Activated CD4-positive, alpha-beta T cell treated with anti-CD3 and anti-CD28 coated beads, Interleukin-2, Interleukin-6, amounts not matched to agents 100 ng/mL and 50 ng/mL, durations not matched to agents 16 hours and 8 hours (primary cell): ENCODE measurements around the gene WDFY1.

Experiments used
- DNase-seq: peaks from one replicate; pipeline ENCODE4 v3.0.0-alpha.2; 2020

The WDFY1 gene

DNA sequence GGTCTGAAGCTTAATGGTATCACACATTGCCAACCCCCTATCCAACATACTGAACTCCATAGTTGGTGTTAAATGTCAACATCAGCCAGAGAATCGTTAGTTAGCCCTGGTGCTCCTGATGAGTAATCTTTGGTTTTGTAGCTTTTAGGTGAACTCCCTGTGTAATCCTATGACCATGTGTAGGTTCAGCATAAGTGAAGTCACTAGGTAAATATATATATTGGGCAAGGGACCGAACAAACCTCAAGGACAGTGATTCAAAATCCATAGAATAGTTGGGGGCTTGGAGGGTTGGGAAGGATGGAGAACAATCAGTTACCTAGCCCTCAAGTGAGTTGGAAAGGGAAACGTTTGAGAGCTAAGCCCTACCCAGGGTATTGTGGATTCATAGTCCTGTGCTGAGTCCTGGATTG is 91.7 kb downstream of the WDFY1 start:
- no peak for DNase-seq

GRCh38 chr2:223852281-223852795 is 92.8 kb downstream of the WDFY1 start:
- DNase-seq = no peak

DNA sequence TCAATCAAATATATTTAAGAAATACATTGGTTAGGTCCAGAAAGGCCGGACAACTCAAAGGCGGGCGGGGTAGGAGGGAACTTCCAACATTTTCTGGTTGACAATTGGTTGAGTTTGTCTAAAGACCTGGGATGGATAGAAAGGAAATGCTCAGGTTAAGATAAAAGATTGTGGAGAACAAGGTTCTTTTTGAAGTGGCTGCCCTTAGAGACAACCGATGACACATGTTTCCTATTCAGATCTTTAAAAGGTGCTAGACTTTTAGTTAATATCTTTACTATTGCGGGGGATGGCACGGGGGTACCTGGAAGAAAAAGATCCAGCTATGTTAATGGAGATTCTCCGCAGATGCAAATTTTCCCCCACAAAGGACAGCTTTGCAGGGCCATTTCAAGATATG is 97.7 kb downstream of the WDFY1 start:
- DNase-seq = no peak

DNA sequence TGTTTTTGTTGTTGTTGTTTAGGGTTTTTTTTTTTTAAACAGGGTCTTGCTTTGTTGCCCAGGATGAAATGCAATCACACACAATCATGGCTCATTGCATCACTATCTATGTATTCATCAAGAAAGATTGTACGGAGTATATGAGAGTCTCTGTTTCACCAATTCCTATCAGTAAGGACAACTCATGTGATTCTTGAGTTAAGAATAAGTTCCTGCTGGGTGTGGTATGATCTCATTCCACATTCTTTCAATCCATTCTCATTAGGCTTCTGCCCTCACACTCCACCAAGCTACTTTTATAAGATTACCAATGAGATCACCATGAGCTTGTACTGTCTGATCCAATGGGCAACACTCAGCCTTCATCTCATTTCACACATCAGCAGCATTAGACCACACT is 98.6 kb downstream of the WDFY1 start:
- DNase-seq = no peak

DNA sequence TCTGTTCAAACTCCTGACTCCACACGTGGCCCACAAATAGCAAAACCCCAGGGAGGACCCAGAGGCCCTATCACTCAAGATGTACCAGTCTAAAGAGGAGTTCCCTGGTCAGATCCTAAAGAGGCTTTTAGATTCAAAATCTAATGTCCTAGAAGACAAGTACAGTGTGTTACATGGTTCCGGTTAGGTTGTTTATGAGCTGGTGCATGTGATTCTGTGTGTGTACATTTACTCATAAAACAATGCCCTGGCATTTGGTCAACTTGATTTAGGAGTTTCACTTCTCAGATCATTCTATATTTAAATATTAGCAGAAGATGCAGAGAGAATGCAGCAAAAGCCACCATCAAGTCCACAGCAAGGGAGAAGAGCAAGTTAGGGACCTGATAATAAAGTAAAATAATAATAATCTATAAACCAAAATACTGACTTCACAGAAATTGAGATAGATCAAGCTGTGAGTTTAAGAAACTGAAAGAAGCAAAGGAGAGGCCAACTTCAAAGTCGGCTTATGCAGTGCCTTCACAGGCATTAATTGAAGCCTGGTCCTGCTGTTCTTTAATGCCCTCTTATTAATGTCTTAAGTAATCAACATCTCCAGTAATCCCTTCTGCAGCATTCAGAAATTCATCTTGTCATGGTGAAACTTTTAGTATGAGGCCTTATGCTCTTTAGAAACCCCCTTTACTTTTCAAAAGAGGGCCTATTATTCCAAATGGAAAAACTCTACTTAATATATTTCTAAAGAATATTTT is 103.5 kb downstream of the WDFY1 start:
- DNase-seq = no peak

DNA sequence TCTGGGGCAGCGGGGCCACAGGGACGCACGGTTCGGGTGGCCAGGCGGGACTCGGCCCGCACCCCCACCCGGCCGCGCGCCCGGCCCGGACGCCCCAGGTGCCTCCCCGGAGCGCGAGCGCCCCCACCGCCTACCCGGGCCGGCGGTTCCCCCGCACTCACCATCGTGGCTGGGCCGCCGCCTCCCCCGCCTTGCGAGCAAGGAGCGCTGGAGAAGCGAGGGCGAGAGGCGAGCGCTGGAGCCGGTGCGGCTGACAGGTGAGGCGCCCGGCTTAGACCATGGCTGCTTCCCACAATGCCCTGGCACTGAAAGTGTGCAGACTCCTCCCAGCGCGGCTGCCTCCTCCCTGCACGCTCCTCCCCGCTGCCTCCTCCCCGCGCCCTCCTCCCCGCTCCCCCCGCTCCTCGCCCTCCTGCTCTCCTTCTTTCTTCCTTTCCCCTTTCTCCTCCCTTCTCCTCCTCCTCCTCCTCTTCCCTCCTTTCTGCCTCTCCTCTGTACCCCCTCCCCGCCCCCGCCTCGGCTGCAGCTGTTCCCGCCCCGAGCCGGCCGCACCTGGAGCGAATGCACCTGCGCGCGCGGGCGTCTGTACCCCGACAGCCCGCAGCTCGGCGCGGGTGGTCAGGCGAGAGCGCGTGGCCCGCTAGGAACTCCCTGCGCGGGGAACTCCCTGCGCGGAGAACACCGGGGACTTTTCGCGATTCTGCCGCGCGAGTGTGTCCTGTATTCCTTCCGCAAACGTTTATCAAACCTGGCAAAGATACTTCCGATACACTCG is 107.7 kb downstream of the WDFY1 start, which contains the start of gene AP1S3:
AP1S3 (minus strand) TSS at position 296 of the 775 bp plus-strand sequence; CDS start at position 164, 132 bp downstream.
- peak; percentile 81 for DNase-seq

- DNase-seq = no peak
Measured at GRCh38 chr2:223835701-223836532, 109.2 kb downstream of the WDFY1 start.

GRCh38 chr2:223834431-223834830 is 110.7 kb downstream of the WDFY1 start:
- no peak for DNase-seq

GRCh38 chr2:223832241-223832903 is 112.8 kb downstream of the WDFY1 start:
- DNase-seq = no peak

DNA sequence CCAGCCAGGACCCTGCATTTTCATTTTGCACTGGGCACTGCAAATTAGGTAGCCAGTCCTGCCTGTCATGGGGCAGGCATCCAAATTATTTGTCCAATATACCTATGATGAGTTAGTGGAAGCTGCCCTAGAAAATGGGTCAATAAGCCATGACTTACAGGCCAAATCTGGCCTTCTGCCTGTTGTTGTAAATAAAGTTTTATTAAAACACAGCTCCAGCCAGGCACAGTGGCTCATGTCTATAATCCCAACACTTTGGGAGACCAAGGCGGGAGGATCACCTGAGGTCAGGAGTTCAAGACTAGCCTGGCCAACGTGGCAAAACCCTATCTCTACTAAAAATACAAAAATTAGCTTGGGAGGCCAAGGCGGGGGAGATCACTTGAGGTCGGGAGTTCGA is 116.0 kb downstream of the WDFY1 start:
- no peak for DNase-seq

DNA sequence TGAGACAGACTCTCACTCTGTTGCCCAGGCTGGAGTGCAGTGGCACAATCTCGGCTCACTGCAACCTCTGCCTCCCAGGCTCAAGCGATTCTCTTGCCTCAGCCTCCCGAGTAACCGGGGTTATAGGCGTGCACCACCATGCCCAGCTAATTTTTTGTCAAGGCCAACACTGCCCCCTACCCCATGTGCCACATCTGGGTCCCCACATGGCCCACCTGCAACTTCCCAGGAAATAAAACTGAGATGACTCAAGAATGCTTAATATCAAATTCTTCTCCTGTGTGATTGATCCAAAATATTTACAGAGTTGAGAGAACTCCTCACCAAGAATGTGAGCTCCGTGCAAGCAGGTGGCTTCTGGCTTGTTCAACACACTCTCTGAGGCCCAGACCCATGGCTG is 116.8 kb downstream of the WDFY1 start:
- no peak for DNase-seq

- DNase-seq = no peak
Measured at GRCh38 chr2:223826995-223827394, 118.1 kb downstream of the WDFY1 start.
